GM21786 (cell line): ENCODE results near the gene ELL.
A peak's percentile ranks its signal among the peaks of the same experiment; 100 is the strongest.

Experiments
- ATAC-seq: cut with Tn5 transposase; IDR thresholded peaks from one replicate; pipeline ENCODE4 v1.9.1; 2021; ENCODE audit not compliant: unreplicated experiment

ELL gene

GRCh38 chr19:18424890-18425514 lies 96.9 kb downstream of the ELL start:
- no peak for ATAC-seq

DNA sequence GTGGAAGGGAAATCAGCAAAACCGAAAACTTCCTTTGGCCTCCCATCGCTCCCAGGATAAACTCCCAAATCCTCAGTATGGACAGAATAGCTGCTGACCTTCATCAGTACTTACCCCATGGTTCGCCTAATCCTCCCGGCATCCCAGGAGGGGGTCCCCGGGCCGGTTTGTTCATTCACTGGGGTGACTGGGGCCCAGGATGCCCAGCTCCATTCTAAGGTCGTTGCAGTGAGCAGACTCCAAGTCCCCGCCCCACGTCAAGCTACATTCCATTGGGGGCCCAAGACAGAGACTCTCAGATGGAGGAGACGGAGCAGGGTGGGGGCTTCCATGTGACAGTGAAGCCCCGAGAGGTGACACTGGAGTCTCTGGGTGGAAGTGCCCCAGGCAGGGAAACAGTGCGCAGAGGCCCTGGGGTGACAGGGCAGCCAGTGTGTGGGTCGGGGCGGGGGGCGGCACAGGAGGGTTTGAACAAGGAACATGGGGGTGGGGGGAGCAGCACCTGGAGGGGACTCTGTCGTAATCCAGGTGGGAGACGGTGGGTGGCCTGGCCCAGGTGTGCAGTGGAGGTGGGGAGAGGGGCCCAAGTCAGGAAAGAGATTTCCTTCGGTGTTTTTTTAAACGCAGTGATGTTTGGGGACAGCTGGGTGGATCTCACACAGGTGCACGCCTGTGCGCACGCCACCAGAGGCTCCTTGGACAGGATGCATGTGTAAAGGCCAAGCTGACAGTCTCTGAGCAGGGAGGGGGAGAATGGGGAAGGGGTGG lies 97.6 kb downstream of the ELL start:
- no peak for ATAC-seq

GRCh38 chr19:18423258-18424020 lies 98.4 kb downstream of the ELL start:
- ATAC-seq: no peak

GRCh38 chr19:18422530-18423191 lies 99.2 kb downstream of the ELL start:
- no peak for ATAC-seq

DNA sequence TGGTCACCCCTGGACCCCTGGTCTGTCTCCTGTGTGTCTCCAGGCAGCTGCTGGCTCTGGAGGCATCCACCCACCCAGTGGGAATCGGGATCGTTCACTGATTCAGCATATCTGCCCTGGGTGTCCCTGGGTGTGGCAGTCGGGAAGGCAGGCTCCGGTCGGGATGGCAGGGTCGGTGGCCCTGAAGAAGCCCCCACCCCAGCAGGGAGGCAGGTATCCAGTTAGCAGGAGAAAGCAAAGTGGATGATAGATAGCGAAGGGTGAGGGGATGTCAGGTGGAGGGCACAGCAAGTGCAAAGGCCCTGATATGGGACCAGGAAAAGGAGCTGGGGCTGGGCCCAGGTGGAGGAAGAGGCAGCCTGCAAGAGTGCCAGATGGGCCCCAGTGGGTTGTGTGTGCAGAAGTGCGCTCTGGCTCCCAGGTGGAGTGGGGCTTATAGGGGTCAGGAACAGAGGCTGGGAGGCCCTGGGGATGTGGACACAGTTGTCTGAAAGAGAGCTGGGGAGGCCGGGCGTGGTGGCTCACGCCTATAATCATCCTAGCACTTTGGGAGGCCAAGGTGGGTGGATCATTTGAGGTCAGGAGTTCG lies 100.4 kb downstream of the ELL start:
- no peak for ATAC-seq

GRCh38 chr19:18420930-18421329 lies 100.9 kb downstream of the ELL start:
- no peak for ATAC-seq

- ATAC-seq: no peak
Observed at GRCh38 chr19:18419699-18420460, 102.0 kb downstream of the ELL start.

GRCh38 chr19:18419195-18419698 lies 102.6 kb downstream of the ELL start, which contains the start of gene SSBP4:
Gene SSBP4 (plus strand): TSS chr19:18419398. CDS start chr19:18419649, 251 bp downstream.
- no peak for ATAC-seq

DNA sequence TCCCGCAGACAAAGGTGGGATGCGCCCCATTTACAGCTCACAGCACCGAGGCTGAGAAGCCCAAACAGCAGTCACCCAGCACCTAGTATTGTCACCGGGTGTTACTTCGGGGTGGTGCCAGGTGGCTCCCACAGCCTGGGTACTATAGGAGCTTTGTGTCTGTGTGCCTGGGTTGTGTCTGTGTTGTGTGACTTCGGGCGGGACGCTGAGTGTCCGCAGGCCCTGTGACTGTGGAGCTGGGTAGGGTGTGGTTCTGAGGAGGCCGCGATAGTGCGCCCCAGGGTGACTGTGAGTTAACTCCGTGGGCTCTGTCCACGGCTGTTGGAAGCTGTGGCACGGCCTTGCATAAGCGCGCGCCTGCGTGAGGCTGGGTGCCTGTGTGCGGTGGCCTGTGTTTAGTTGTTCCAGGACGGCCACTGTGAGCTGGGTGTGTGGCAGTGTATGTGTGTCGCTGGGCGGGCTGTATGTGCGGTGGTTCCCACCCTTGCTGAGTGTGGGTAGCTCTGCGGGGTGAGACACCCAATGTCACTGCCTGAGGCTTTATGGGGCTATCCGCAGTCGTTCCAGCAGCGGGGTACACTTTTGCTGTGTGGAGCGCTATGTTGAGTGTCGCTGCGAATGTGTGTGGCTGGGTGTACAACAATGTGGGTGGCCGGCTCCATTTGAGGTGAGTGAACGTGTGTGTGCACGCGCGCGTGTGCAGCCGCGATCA lies 103.2 kb downstream of the ELL start:
- no peak for ATAC-seq

DNA sequence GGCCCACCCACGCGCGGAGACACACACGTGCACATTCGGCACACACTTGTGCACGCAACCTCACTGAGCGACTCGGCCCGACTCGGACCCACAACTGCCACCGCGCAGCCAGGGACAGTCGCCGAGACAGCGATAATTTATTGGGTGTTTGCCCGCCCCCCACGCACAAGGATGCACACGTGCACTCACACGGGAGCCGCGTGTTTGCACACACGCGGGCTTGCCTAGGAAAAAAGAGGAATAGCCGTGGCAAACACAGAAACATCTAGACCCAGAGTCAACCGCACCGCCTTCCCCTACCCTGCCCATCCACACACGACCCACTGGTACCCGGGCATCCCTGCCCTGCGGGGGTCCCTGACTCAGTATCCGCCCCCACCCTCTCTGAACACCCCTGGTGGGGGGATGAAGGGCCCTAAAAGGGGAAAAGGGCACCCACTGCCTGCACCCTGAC lies 103.8 kb downstream of the ELL start:
- ATAC-seq: no peak

DNA sequence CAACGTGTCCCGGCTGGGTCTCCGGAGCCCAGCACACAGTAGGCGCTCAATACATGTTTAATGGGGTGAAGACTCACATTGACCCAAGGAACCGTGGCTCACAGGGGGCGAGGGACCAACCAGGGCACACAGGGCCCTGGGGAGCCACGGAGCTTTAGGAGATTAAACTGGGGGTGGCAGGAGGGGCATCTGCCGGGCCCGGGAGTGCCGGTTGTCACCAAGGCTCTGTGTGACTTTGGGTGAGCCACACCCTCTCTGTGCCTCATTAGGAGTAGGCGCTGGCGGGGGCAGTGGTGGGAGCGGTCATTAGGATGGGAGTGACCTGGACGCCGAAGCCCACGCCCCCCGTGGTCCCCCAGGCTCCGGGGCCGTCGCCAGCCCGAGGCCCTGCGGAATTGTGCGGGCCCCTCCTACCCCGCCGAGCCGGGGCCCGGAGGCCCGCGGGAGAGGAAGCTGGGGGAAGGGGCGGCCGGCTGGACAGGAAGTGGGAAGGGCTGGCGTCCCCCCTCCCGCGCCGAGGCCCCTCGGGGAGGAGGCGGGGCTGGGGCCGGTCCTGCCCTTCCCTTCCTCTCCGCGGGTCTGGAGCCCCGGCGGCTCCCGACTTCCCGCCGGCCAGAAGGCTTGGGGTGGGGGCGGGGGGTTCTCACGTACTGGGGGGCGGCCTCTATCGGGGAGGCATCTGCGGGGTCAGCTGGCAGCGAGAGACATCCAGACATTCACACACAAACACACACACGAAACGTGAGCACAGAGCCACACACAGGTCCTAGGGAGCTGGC lies 104.4 kb downstream of the ELL start:
- no peak for ATAC-seq

DNA sequence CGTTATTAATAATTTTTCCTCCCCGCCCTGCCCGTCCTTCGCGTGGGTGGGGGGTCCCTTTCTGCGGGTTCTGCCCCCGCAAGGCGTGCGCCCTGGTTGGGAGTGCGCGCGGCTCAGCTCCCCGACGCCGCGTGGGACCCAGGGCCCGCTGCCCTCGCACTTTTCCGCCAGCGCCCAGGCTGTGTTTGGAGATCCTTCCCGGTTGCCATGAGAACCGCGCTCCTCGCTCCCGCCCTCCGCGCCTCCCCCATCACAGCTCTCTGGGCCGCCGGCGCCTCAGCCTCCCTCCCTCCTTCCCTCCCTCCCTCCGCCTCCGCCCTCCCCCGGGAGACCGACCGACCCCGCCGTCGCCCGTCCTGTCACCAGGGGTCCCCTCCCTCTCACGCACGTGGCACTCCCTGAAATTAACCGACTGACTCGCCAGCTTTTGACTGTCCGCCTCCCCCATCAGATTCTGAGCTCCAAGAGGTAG lies 105.1 kb downstream of the ELL start:
- no peak for ATAC-seq

DNA sequence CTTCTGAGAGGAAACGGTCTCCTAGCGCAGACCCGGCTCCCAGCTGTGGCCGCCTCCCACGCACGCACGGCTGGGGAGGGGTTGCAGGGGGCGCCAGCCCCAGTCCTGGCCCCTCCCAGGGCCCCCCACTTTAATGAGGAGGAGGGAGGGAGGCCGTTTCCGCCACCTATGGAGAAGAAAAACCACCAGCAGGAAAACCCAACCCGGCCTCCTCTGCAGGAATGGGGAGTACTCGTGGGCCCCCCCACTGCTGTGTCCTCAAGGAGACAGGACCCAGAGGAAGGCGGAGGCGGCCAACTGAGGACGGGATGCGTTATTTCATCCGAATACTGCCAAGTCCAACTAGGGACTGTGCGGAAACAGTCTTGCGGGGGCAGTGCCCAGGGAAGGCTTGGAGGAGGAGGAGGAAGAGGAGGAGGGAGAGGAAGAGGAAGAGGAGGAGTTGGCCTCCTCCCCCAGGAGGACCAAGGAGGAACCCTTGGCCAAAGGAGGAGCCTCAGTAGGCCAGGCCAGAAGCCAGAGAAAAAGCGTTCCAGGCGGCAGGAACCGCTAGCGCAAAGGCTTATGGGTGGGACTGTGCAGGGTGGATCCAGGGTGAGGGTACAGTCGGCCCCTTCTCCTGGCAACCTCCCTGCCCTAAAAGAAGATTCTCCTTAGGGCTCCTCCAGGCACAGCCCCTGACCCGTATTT lies 106.5 kb downstream of the ELL start:
- no peak for ATAC-seq

- ATAC-seq: no peak
Observed at GRCh38 chr19:18414504-18415177, 107.2 kb downstream of the ELL start.

DNA sequence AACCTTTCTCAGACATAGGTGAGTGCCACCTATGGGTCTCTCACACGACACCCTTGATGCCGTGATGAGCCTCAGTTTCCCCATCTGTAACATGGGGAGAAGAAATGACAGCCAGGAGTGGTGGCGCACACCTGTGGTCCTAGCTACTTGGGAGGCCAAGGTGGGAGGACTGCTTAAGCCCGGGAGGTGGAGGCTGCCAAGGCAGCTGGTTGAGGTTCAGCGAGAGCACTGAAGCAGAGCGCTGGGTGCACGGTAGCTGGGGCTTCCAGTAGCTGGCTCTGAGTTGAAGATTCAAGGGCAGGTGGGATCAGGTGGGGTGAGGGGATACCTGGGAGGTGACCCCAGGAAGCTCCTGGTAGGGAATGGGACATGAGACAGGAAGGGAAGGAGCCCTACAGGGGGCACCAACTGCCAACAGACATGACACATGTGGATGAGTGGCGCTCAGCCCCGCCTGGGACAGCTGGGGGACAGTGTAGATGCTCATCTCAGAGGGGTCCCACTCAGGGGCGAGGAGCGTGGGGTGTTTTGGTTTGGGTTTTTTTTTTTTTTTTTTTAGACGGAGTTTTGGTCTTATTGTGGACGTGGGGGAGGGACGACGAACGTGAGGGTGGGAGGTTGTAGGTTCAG lies 109.1 kb downstream of the ELL start:
- ATAC-seq: no peak

- peak; percentile 71 for ATAC-seq
Observed at GRCh38 chr19:18408053-18408476, 113.8 kb downstream of the ELL start.

DNA sequence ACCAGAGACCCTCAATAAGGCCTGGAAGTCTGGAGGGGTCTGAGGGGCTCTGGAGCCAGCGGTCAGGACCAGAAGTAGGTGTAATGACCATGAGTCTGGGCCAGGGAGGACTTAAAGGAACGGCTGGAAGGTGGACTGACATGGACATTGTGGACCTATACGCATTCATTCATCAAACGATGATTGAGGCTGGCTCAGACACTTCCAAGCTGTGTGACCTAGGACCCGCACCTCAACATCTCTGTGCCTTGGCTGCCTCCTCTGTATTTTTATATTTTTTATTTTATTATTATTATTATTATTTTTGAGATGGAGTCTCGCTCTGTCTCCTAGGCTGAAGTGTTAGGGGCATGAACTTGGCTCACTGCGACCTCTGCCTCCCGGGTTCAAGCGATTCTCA lies 115.1 kb downstream of the ELL start:
- no peak for ATAC-seq
